ENCODE data around the gene DUSP7. TPM values are rescaled to one million over a fixed set of nuclear protein-coding genes. Genes with fewer than 3 reads are reported as not detected.

The DUSP7 gene
- total and polyA plus RNA-seq, 9 of the 15 experiments (the other 6 are each of a cell fraction or from before 2014, with no cell fraction given), result 0.45 to 15.8 (median 8.2) TPM

DNA sequence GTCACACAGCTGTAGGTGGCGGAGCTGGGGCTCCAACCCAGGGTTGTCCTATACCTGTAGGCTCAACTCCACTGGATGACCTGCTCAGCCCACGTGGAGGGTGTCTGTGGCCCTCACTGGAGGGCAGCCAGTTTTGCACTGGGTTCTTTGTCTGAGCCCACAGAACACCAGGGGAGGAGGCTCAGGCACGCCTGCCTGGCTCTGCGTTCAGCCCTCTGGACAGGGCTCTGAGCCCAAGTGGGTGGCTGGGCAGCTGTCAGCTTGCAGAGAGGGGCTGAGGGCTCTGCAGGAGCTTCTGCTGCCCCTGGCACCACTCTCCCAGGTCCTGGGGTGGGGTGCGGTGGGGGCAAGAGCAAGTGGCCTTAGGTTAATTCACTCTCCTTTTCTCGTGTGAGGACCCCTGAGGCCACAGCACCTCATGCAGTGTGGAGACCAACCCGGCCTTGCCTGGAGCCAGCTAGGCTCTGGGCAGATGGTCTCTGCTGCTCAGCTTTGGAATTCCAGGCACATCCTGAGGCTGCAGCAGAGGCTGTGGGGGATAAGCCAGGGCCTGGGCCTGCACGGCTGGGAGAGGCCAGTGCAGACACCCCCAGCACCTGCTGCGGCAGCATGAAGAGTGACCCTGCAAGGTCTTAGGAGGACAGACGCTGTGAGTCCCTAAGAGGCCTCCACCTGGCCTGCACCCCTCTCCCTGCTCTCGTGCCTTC lies 23.5 kb downstream of the DUSP7 start:
- BruUV-seq (replicated peaks), result no TSS peak

More for the DNA sequence above, 23.5 kb downstream of the DUSP7 start:
- no peaks in the 10 kb centered on the region; the same call in 1 of the 2 replicates for H4K20me1 ChIP-seq (replicated peaks; ENCODE audit: control insufficient read depth, insufficient read depth, low read length)
- ChIA-PET POLR2A (no interaction called here), CTCF (ENCODE audit: low intra/inter-chr PET ratio) (interaction anchor here (0.6 kb wide), 1 partner anchor 18 kb away, joined by 3 read pairs; no protein-coding TSS in a partner anchor)
- H3K27ac ChIP-seq (ENCODE audit: extremely low read depth, low read depth, low read length), result no peak overlapping the region
- in situ Hi-C loops (cut with MboI) (no loop called here), intact Hi-C loops (cut with micrococcal nuclease) (no loop called here)
- FAIRE-seq (no peak), ATAC-seq (no peak), DNase-seq (ENCODE audit: extremely low read depth in 1 of 4, low spot score in 3 of 4) (no peak)
- H3K4me1 ChIP-seq (replicated peaks in 1 of 2; ENCODE audit: control insufficient read depth in 2 of 2, insufficient read depth in 2 of 2, low read length in 2 of 2), result peaks cover 14 to 27% of the 10 kb centered on the region in 2 experiments
- TF ChIP-seq NR3C1 (CRISPR knock-in tag; IDR thresholded peaks at IDR 0.05) (no peak), FOXA1 (IDR thresholded peaks at IDR 0.05; ENCODE audit: borderline replicate concordance) (no peak), KLF13 (tag; IDR thresholded peaks at IDR 0.05; ENCODE audit: borderline replicate concordance, low read depth) (no peak), SREBF1 (IDR thresholded peaks at IDR 0.05; ENCODE audit: borderline replicate concordance, low read depth, low read length) (no peak), MECOM (CRISPR knock-in tag; IDR thresholded peaks at IDR 0.05) (no peak), PHF21A (IDR thresholded peaks at IDR 0.05; ENCODE audit: borderline replicate concordance, low read depth) (no peak), ZNF143 (CRISPR knock-in tag; IDR thresholded peaks at IDR 0.05) (no peak), ZFP36 (IDR thresholded peaks at IDR 0.05; ENCODE audit: low read depth, low read length, partially characterized antibody) (no peak)
- TF ChIP-seq, protein P1, sequence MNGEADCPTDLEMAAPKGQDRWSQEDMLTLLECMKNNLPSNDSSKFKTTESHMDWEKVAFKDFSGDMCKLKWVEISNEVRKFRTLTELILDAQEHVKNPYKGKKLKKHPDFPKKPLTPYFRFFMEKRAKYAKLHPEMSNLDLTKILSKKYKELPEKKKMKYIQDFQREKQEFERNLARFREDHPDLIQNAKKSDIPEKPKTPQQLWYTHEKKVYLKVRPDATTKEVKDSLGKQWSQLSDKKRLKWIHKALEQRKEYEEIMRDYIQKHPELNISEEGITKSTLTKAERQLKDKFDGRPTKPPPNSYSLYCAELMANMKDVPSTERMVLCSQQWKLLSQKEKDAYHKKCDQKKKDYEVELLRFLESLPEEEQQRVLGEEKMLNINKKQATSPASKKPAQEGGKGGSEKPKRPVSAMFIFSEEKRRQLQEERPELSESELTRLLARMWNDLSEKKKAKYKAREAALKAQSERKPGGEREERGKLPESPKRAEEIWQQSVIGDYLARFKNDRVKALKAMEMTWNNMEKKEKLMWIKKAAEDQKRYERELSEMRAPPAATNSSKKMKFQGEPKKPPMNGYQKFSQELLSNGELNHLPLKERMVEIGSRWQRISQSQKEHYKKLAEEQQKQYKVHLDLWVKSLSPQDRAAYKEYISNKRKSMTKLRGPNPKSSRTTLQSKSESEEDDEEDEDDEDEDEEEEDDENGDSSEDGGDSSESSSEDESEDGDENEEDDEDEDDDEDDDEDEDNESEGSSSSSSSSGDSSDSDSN (IDR thresholded peaks at IDR 0.05; ENCODE audit: borderline replicate concordance in 1 of 2, low read depth in 2 of 2, low read length in 2 of 2), result no peak
- H3K9me3 ChIP-seq (replicated peaks; ENCODE audit: control insufficient read depth, insufficient read depth, low read depth, low read length), result no peaks in the 10 kb centered on the region
- H3K9ac ChIP-seq (ENCODE audit: insufficient read depth in 1 of 2, low read depth in 2 of 2, low read length in 2 of 2), result peak overlapping the region in 1 of 2 experiments; percentile 26; a peak in 1 of 4 replicates
- no peaks in the 10 kb centered on the region for H3K79me2 ChIP-seq (ENCODE audit: control insufficient read depth, insufficient read depth, low read length)
- WGBS (ENCODE audit: insufficient coverage, low coverage, missing lambda C conversion rate), result 43% methylated on average over 9 of the region's 11 CpGs
- H2AFZ ChIP-seq (ENCODE audit: low read depth, low read length), result no peak overlapping the region
- no peaks in the 10 kb centered on the region for H3K9me1 ChIP-seq (ENCODE audit: control insufficient read depth, insufficient read depth, low read length)
- no peaks in the 10 kb centered on the region; a peak in 1 of 5 replicates for H3K27me3 ChIP-seq (ENCODE audit: control insufficient read depth in 2 of 2, insufficient read depth in 2 of 2, low read length in 2 of 2)
- no peaks in the 10 kb centered on the region for H3K36me3 ChIP-seq (ENCODE audit: control insufficient read depth, insufficient read depth, low read length)
- H3K4me3 ChIP-seq, result no peak overlapping the region
- H3K4me2 ChIP-seq (ENCODE audit: insufficient read depth, low read length), result no peak overlapping the region
